Lower lobe of right lung (tissue), 2 donors: ENCODE measurements around the gene MSI2. TPM values are rescaled to one million over a fixed set of nuclear protein-coding genes. Genes with fewer than 3 reads are reported as not detected.

Experiments used
- ATAC-seq, 2 donors: fragments of 200-7000 bp; cut with Tn5 transposase; one replicate each; pipeline ENCODE4 v1.9.1; 2020 to 2022; ENCODE audit warnings: mild to moderate bottlenecking in 2 of 2, moderate library complexity in 2 of 2
- DNase-seq: peaks from one replicate; pipeline ENCODE4 v3.0.0-alpha.2; 2020
- H3K27ac ChIP-seq: fragments of 200-600 bp; one replicate; pipeline ENCODE4 v1.8.0; 2022
- H3K27me3 ChIP-seq: fragments of 200-600 bp; one replicate; pipeline ENCODE4 v1.8.0; 2022; ENCODE audit warnings: low read depth
- H3K36me3 ChIP-seq: fragments of 200-600 bp; one replicate; pipeline ENCODE4 v1.8.0; 2022; ENCODE audit warnings: mild to moderate bottlenecking
- H3K4me1 ChIP-seq: fragments of 200-600 bp; one replicate; pipeline ENCODE4 v1.8.0; 2022
- H3K4me3 ChIP-seq: fragments of 200-600 bp; one replicate; pipeline ENCODE4 v1.8.0; 2022; ENCODE audit warnings: mild to moderate bottlenecking
- H3K9me3 ChIP-seq: fragments of 200-600 bp; one replicate; pipeline ENCODE4 v1.8.0; 2022
- intact Hi-C: fragments of 100-400 bp; cut with DNase I; formaldehyde crosslinking; loops from one replicate; pipeline ENCODE4 v1.11.0; 2022
- total RNA-seq: library from RNA; stranded (reverse); fragmentation: NEBNext Ultra II Directional; extraction: Animal tissue kit (Norgen Biotek cat#: 25700); gene quantifications from one replicate; pipeline ENCODE4 v1.2.1, GENCODE V29; 2021
- TF ChIP-seq, protein P1 (sequence below): fragments of 200-600 bp; IDR thresholded peaks from one replicate; pipeline ENCODE4 v1.8.0; 2022; ENCODE audit warnings: antibody characterized with exemption, mild to moderate bottlenecking
- donor health status: DM: no; HTN: yes; CAD: no; lungs with severe emphysema.

Gene MSI2
- total RNA-seq, 1 donor from 2014 or later: 43.9 TPM

DNA sequence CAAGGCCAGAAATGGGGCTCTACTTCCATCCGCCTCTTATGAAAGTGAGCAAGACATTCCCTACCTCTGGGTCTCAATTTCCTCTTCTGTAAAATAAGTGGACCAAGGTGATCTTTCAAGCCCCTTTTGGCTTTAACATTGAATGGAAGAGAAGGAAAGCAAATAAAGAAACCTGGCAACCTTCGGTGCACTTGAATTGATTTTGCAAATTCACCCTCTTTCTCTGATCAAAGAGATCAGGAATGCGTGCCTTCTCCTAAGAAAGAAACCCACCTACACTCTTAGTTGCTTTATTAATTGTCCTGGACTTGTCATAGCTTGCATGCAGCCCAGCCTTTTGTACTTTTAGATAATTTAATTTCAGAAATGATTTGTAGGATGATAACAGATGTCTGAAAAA lies 3.0 kb downstream of the MSI2 start:
- DNase-seq (no peak), ATAC-seq (no peak)
- intact Hi-C loops: no loop called here
- H3K36me3 ChIP-seq: peaks cover 15% of the 10 kb centered on the region
- TF ChIP-seq, protein P1, sequence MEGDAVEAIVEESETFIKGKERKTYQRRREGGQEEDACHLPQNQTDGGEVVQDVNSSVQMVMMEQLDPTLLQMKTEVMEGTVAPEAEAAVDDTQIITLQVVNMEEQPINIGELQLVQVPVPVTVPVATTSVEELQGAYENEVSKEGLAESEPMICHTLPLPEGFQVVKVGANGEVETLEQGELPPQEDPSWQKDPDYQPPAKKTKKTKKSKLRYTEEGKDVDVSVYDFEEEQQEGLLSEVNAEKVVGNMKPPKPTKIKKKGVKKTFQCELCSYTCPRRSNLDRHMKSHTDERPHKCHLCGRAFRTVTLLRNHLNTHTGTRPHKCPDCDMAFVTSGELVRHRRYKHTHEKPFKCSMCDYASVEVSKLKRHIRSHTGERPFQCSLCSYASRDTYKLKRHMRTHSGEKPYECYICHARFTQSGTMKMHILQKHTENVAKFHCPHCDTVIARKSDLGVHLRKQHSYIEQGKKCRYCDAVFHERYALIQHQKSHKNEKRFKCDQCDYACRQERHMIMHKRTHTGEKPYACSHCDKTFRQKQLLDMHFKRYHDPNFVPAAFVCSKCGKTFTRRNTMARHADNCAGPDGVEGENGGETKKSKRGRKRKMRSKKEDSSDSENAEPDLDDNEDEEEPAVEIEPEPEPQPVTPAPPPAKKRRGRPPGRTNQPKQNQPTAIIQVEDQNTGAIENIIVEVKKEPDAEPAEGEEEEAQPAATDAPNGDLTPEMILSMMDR: no peak
- H3K27ac ChIP-seq: no peak overlapping the region
- peaks cover 14% of the 10 kb centered on the region for H3K4me1 ChIP-seq
- no peak overlapping the region for H3K4me3 ChIP-seq
- H3K27me3 ChIP-seq: no peaks in the 10 kb centered on the region
- H3K9me3 ChIP-seq: no peaks in the 10 kb centered on the region

DNA sequence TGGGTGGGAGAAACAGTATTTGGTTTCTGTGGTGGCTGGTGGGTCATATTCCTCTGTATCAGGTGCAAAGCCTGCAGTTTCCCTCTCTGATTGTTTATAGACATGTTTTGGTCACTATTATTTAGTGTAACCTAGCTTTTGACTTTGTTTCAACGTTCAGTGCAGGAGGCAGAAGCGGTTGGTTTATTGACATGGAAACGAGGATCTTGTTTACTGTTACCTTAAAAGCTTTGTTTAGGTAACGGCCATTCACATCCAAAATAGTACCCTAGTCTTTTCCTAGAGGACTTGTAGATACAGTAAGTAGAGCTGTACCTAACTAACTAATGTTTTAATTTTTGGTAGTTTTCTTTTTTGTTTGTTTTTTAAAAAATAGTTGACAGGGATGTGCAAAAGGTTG lies 3.5 kb downstream of the MSI2 start:
- DNase-seq: no peak
- Histone ChIP-seq H3K4me3 (no peak overlapping the region), H3K27me3 (no peaks in the 10 kb centered on the region), H3K27ac (no peak overlapping the region), H3K4me1 (peaks cover 14% of the 10 kb centered on the region), H3K36me3 (peaks cover 20% of the 10 kb centered on the region), H3K9me3 (no peaks in the 10 kb centered on the region)
- TF ChIP-seq, protein P1: no peak
- intact Hi-C loops: no loop called here
- ATAC-seq: no peak

DNA sequence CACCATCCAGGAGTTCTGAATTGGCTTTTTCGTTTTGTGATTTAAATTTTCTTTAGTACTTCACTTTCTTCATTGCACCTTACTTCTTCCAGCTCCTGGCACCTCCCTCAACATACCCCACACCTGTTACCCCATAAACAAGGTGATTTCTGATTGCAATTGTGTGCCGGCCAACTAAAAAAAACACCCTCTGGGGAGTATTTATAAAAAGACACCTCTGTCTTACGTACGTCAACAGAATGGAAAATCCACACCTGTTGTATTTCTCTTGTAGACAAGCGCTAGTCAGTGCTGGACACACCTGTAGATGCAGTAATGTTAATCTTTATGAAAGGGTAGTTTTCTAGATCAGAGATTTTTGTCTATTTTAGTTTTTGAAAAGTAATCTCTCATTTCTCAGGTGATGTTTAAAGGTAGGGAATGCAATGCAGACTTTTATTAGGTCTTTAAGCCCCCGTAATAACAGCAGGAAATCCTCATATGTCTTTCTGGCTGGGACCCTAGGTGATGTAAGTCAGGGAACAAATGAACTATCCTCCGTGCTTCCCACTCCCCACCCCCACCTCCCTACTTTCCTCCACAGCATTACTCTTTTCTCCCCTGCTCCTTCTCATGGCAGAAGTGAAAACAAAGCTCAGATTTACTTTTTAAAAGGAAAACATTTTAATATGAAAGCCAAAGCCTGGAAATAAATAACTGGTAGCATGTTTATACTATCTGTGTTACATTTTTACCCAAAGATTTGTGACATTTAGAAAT lies 4.2 kb downstream of the MSI2 start:
- Histone ChIP-seq H3K27me3 (no peaks in the 10 kb centered on the region), H3K4me3 (no peak overlapping the region), H3K36me3 (peaks cover 27% of the 10 kb centered on the region), H3K27ac (no peak overlapping the region), H3K4me1 (peaks cover 14% of the 10 kb centered on the region), H3K9me3 (no peaks in the 10 kb centered on the region)
- intact Hi-C loops: no loop called here
- DNase-seq (no peak), ATAC-seq (no peak)
- TF ChIP-seq, protein P1: no peak

DNA sequence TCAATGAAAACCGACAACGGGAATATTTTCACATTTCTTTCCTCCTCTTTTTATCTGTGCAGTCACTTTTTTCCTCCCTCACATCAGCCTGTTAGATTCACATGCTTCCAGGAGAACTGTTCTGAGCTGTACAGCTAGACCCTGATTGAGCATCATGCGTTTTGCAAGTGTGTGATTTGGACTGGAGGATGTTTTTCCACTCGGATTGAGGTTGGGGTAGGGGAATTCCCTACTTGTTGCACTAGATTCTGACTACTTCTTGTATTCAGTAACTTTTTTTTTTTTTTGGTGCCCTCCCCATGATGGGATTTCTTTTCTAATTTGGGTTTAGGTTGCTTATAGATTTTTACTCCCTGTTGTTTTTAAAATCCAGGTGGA lies 4.8 kb downstream of the MSI2 start:
- H3K4me1 ChIP-seq: peaks cover 14% of the 10 kb centered on the region
- no peak overlapping the region for H3K27ac ChIP-seq
- TF ChIP-seq, protein P1: no peak
- ATAC-seq (no peak), DNase-seq (no peak)
- no peaks in the 10 kb centered on the region for H3K9me3 ChIP-seq
- intact Hi-C loops: no loop called here
- peaks cover 33% of the 10 kb centered on the region for H3K36me3 ChIP-seq
- H3K4me3 ChIP-seq: no peak overlapping the region
- no peaks in the 10 kb centered on the region for H3K27me3 ChIP-seq

DNA sequence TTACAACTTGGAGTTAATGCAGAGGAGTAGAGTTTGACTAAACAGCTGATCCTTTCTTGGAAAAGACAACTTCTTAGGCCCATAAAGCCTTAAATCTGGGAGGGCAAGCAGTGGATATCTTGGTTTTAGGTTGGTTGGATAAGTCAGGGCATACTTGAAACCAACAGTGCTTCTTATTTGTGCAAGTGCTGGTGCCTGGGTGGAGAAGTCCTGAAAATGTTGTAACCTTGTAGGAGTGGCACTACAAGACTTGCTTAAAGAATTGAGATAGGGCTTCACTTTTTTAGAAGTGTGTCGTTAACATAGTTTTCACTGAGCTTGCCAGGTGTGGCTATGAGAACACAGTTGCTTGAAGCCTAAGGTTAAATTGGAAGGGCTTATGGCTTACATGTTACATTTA lies 6.2 kb downstream of the MSI2 start:
- Histone ChIP-seq H3K9me3 (no peaks in the 10 kb centered on the region), H3K36me3 (peaks cover 45% of the 10 kb centered on the region), H3K4me3 (no peak overlapping the region), H3K4me1 (peaks cover 14% of the 10 kb centered on the region), H3K27me3 (no peaks in the 10 kb centered on the region), H3K27ac (no peak overlapping the region)
- DNase-seq: no peak
- peak in 1 of 2 donors; percentile 41 for ATAC-seq
- TF ChIP-seq, protein P1: no peak
- intact Hi-C loops: no loop called here
